Measurements from ENCODE around the gene NOL6.
A peak's percentile ranks its signal among the peaks of the same experiment; 100 is the strongest.

NOL6 gene

GRCh38 chr9:33453999-33454660 is 19.6 kb downstream of the NOL6 start:
- no peak overlapping the region for H3K4me2 ChIP-seq (ENCODE audit: low read depth, low read length, poor library complexity, severe bottlenecking)
- no peaks in the 10 kb centered on the region for H3K9me3 ChIP-seq (ENCODE audit: insufficient read depth, low read length)
- no peaks in the 10 kb centered on the region for H3K27me3 ChIP-seq (ENCODE audit: low read length)
- H3K9ac ChIP-seq (ENCODE audit: low read length), result no peak overlapping the region
- H3F3A ChIP-seq (ENCODE audit: insufficient read depth), result no peaks in the 10 kb centered on the region
- no peaks in the 10 kb centered on the region for H3K36me3 ChIP-seq (ENCODE audit: low read length)
- H2AFZ ChIP-seq (ENCODE audit: low read depth, low read length, severe bottlenecking), result no peak overlapping the region
- no peaks in the 10 kb centered on the region for H3K9me2 ChIP-seq (replicated peaks; ENCODE audit: insufficient read depth, low read length)
- no peak overlapping the region for H3K4me3 ChIP-seq (ENCODE audit: insufficient read depth, low read length, poor library complexity, severe bottlenecking)
- no peaks in the 10 kb centered on the region for H3K79me2 ChIP-seq (ENCODE audit: insufficient read depth, low read length)
- no peak overlapping the region for H3K27ac ChIP-seq (ENCODE audit: low read depth, low read length)
- H4K20me1 ChIP-seq (ENCODE audit: low read depth, low read length), result no peaks in the 10 kb centered on the region
- TF ChIP-seq CTCF (IDR thresholded peaks at IDR 0.05; ENCODE audit: insufficient read depth, low read length, poor library complexity, severe bottlenecking) (no peak), EZH2phosphoT487 (conservative IDR thresholded peaks at IDR 0.05; ENCODE audit: low read length) (no peak)

GRCh38 chr9:33453286-33453860 is 20.4 kb downstream of the NOL6 start:
- no peak overlapping the region for H2AFZ ChIP-seq (ENCODE audit: low read depth, low read length, severe bottlenecking)
- no peaks in the 10 kb centered on the region for H3F3A ChIP-seq (ENCODE audit: insufficient read depth)
- H3K9me3 ChIP-seq (ENCODE audit: insufficient read depth, low read length), result no peaks in the 10 kb centered on the region
- no peak overlapping the region for H3K27ac ChIP-seq (ENCODE audit: low read depth, low read length)
- H3K9ac ChIP-seq (ENCODE audit: low read length), result no peak overlapping the region
- no peaks in the 10 kb centered on the region for H3K36me3 ChIP-seq (ENCODE audit: low read length)
- no peak overlapping the region for H3K4me2 ChIP-seq (ENCODE audit: low read depth, low read length, poor library complexity, severe bottlenecking)
- no peaks in the 10 kb centered on the region for H3K9me2 ChIP-seq (replicated peaks; ENCODE audit: insufficient read depth, low read length)
- no peaks in the 10 kb centered on the region for H3K79me2 ChIP-seq (ENCODE audit: insufficient read depth, low read length)
- H4K20me1 ChIP-seq (ENCODE audit: low read depth, low read length), result no peaks in the 10 kb centered on the region
- TF ChIP-seq EZH2phosphoT487 (conservative IDR thresholded peaks at IDR 0.05; ENCODE audit: low read length) (no peak), CTCF (IDR thresholded peaks at IDR 0.05; ENCODE audit: insufficient read depth, low read length, poor library complexity, severe bottlenecking) (no peak)
- H3K4me3 ChIP-seq (ENCODE audit: insufficient read depth, low read length, poor library complexity, severe bottlenecking), result no peak overlapping the region
- H3K27me3 ChIP-seq (ENCODE audit: low read length), result no peaks in the 10 kb centered on the region

GRCh38 chr9:33452828-33453271 is 20.9 kb downstream of the NOL6 start:
- Histone ChIP-seq H3K79me2 (ENCODE audit: insufficient read depth, low read length) (no peaks in the 10 kb centered on the region), H3K9ac (ENCODE audit: low read length) (no peak overlapping the region), H3K4me3 (ENCODE audit: insufficient read depth, low read length, poor library complexity, severe bottlenecking) (no peak overlapping the region), H3K36me3 (ENCODE audit: low read length) (no peaks in the 10 kb centered on the region), H3K27me3 (ENCODE audit: low read length) (no peaks in the 10 kb centered on the region), H3F3A (ENCODE audit: insufficient read depth) (no peaks in the 10 kb centered on the region), H3K9me2 (replicated peaks; ENCODE audit: insufficient read depth, low read length) (no peaks in the 10 kb centered on the region), H3K4me2 (ENCODE audit: low read depth, low read length, poor library complexity, severe bottlenecking) (no peak overlapping the region), H3K27ac (ENCODE audit: low read depth, low read length) (no peak overlapping the region), H3K9me3 (ENCODE audit: insufficient read depth, low read length) (no peaks in the 10 kb centered on the region), H2AFZ (ENCODE audit: low read depth, low read length, severe bottlenecking) (peak overlapping the region; percentile 6), H4K20me1 (ENCODE audit: low read depth, low read length) (no peaks in the 10 kb centered on the region)
- no peak for TF ChIP-seq EZH2phosphoT487 (conservative IDR thresholded peaks at IDR 0.05; ENCODE audit: low read length)
- TF ChIP-seq CTCF (IDR thresholded peaks at IDR 0.05; ENCODE audit: insufficient read depth, low read length, poor library complexity, severe bottlenecking), result peak; percentile 96

All from SU-DHL-6 (cell line).